Mesodermal cell (in vitro differentiated cells): Measurements from ENCODE around the gene UBP1.
"Not testable (repeated sequence)": the region's sequence is repeated elsewhere in the genome, so short reads cannot be mapped to it uniquely, and the experiment has no call there.

Experiments
- H3K27ac ChIP-seq: 2 replicates; pipeline ENCODE4 v1.7.0; 2013; ENCODE audit warnings: mild to moderate bottlenecking, low read depth, low read length, moderate library complexity; ENCODE audit not compliant: severe bottlenecking
- H3K36me3 ChIP-seq: 2 replicates; pipeline ENCODE4 v1.7.1; 2013; ENCODE audit warnings: mild to moderate bottlenecking, low read length, moderate library complexity; ENCODE audit not compliant: control insufficient read depth, insufficient read depth
- H3K4me1 ChIP-seq: one replicate; pipeline ENCODE4 v1.7.1; 2013; ENCODE audit warnings: mild to moderate bottlenecking, low read length; ENCODE audit not compliant: insufficient read depth, control insufficient read depth, poor library complexity, severe bottlenecking
- H3K4me3 ChIP-seq: 2 replicates; pipeline ENCODE4 v1.7.0; 2013; ENCODE audit warnings: low read length, control low read depth, mild to moderate bottlenecking; ENCODE audit not compliant: insufficient read depth, poor library complexity, severe bottlenecking; ENCODE audit errors: extremely low read depth
- H3K9me3 ChIP-seq: 2 replicates; pipeline ENCODE4 v1.7.1; 2013; ENCODE audit warnings: mild to moderate bottlenecking, low read length, moderate library complexity; ENCODE audit not compliant: control insufficient read depth
- WGBS, 2 experiments: methylation state at CpG; one replicate each; pipeline ENCODE4 v1.1.5; 2013; ENCODE audit warnings: missing lambda C conversion rate in 2 of 2; ENCODE audit not compliant: insufficient coverage in 2 of 2; 5-methylcytosine and 5-hydroxymethylcytosine counted together

Gene UBP1

GRCh38 chr3:33372218-33373081 lies 67.8 kb downstream of the UBP1 start:
- no peak overlapping the region for H3K4me3 ChIP-seq
- peaks cover 6% of the 10 kb centered on the region for H3K4me1 ChIP-seq
- H3K36me3 ChIP-seq: peaks cover 38% of the 10 kb centered on the region
- WGBS, 2 experiments: 68 to 72% methylated on average over 13 of the region's 14 CpGs
- peaks cover 6% of the 10 kb centered on the region for H3K9me3 ChIP-seq
- H3K27ac ChIP-seq: peak overlapping the region; percentile 13

GRCh38 chr3:33364531-33365128 lies 75.6 kb downstream of the UBP1 start:
- Histone ChIP-seq H3K36me3 (peaks cover 3% of the 10 kb centered on the region), H3K9me3 (no peaks in the 10 kb centered on the region), H3K27ac (no peak overlapping the region), H3K4me1 (peaks cover 8% of the 10 kb centered on the region), H3K4me3 (no peak overlapping the region)
- WGBS, 2 experiments: 89 to 90% methylated on average over 5 to 8 of the region's 10 CpGs

GRCh38 chr3:33364060-33364459 lies 76.1 kb downstream of the UBP1 start:
- H3K36me3 ChIP-seq: peaks cover 3% of the 10 kb centered on the region
- H3K4me1 ChIP-seq: peaks cover 8% of the 10 kb centered on the region
- H3K27ac ChIP-seq: no peak overlapping the region
- H3K4me3 ChIP-seq: no peak overlapping the region
- no peaks in the 10 kb centered on the region for H3K9me3 ChIP-seq

- H3K36me3 ChIP-seq: peaks cover 3% of the 10 kb centered on the region
- no peaks in the 10 kb centered on the region for H3K9me3 ChIP-seq
- 57% methylated on average over 1 of the region's 3 CpGs; no CpG with 5 or more reads in 1 of the 2 experiments for WGBS, 2 experiments
- no peak overlapping the region for H3K27ac ChIP-seq
- no peak overlapping the region for H3K4me3 ChIP-seq
- H3K4me1 ChIP-seq: peaks cover 8% of the 10 kb centered on the region
Observed at GRCh38 chr3:33363113-33363800, 76.9 kb downstream of the UBP1 start.

GRCh38 chr3:33360136-33360825 lies 79.9 kb downstream of the UBP1 start:
- no CpG with 5 or more reads among the region's 1 CpG for WGBS, 2 experiments
- Histone ChIP-seq H3K4me3 (no peak overlapping the region), H3K27ac (no peak overlapping the region), H3K4me1 (peaks cover 8% of the 10 kb centered on the region), H3K36me3 (no peaks in the 10 kb centered on the region), H3K9me3 (no peaks in the 10 kb centered on the region)

- H3K4me1 ChIP-seq: peaks cover 4% of the 10 kb centered on the region
- H3K4me3 ChIP-seq: no peak overlapping the region
- no peaks in the 10 kb centered on the region for H3K36me3 ChIP-seq
- 76 to 89% methylated on average over 4 of the region's 4 CpGs for WGBS, 2 experiments
- no peaks in the 10 kb centered on the region for H3K9me3 ChIP-seq
- no peak overlapping the region for H3K27ac ChIP-seq
Observed at GRCh38 chr3:33358172-33358781, 81.9 kb downstream of the UBP1 start.

GRCh38 chr3:33355611-33356010 lies 84.6 kb downstream of the UBP1 start:
- no peaks in the 10 kb centered on the region for H3K36me3 ChIP-seq
- no peaks in the 10 kb centered on the region for H3K9me3 ChIP-seq
- 74 to 79% methylated on average over 3 to 4 of the region's 5 CpGs for WGBS, 2 experiments

GRCh38 chr3:33339758-33340157 lies 100.4 kb downstream of the UBP1 start:
- Histone ChIP-seq H3K4me1 (no peaks in the 10 kb centered on the region), H3K4me3 (no peak overlapping the region), H3K27ac (no peak overlapping the region), H3K36me3 (no peaks in the 10 kb centered on the region), H3K9me3 (no peaks in the 10 kb centered on the region)

More at GRCh38 chr3:33355611-33356010, 84.6 kb downstream of the UBP1 start:
- Histone ChIP-seq H3K4me1 (peaks cover 3% of the 10 kb centered on the region), H3K4me3 (no peak overlapping the region), H3K27ac (no peak overlapping the region)

- not testable (repeated sequence) for H3K36me3 ChIP-seq, H3K4me1 ChIP-seq, H3K9me3 ChIP-seq
Observed at GRCh38 chr3:33338936-33339465, 101.2 kb downstream of the UBP1 start.

More at GRCh38 chr3:33338936-33339465, 101.2 kb downstream of the UBP1 start:
- not testable (repeated sequence) for H3K4me3 ChIP-seq, H3K27ac ChIP-seq
